HG03095 (cell line): ENCODE data around the gene CHAF1A.

ENCODE experiments used
- ATAC-seq: cut with Tn5 transposase; IDR thresholded peaks from one replicate; pipeline ENCODE4 v1.9.1; 2021; ENCODE audit warnings: moderate library complexity; ENCODE audit not compliant: unreplicated experiment

Gene CHAF1A

GRCh38 chr19:4378886-4379285 lies 23.6 kb upstream of the CHAF1A start:
- ATAC-seq = no peak

- ATAC-seq = no peak
These were observed 22.8 kb upstream of the CHAF1A start for GRCh38 chr19:4379383-4380253.

GRCh38 chr19:4380254-4380727 lies 22.1 kb upstream of the CHAF1A start:
- no peak for ATAC-seq

GRCh38 chr19:4385291-4386040 lies 17.0 kb upstream of the CHAF1A start:
- no peak for ATAC-seq

- no peak for ATAC-seq
These were observed 16.2 kb upstream of the CHAF1A start for GRCh38 chr19:4386041-4386782.

- no peak for ATAC-seq
These were observed 13.9 kb upstream of the CHAF1A start for GRCh38 chr19:4388337-4389063.

- no peak for ATAC-seq
These were observed 13.4 kb upstream of the CHAF1A start for GRCh38 chr19:4389064-4389375.

- no peak for ATAC-seq
These were observed 12.9 kb upstream of the CHAF1A start for GRCh38 chr19:4389511-4390016.

GRCh38 chr19:4390017-4390566 lies 12.3 kb upstream of the CHAF1A start:
- no peak for ATAC-seq

GRCh38 chr19:4390567-4391305 lies 11.7 kb upstream of the CHAF1A start:
- ATAC-seq = no peak

GRCh38 chr19:4391306-4391693 lies 11.1 kb upstream of the CHAF1A start:
- ATAC-seq = no peak

GRCh38 chr19:4391701-4392483 lies 10.5 kb upstream of the CHAF1A start:
- no peak for ATAC-seq

GRCh38 chr19:4393947-4394590 lies 8.4 kb upstream of the CHAF1A start:
- no peak for ATAC-seq

GRCh38 chr19:4396949-4397783 lies 5.3 kb upstream of the CHAF1A start:
- ATAC-seq = no peak

GRCh38 chr19:4399812-4400134 lies 2.7 kb upstream of the CHAF1A start:
- peak; percentile 10 for ATAC-seq

GRCh38 chr19:4400135-4400936 lies 2.1 kb upstream of the CHAF1A start, which contains the start of gene SH3GL1:
TSS of gene SH3GL1 (minus strand) at chr19:4400547. CDS start at chr19:4400368, 179 bp downstream.
- peak; percentile 45 for ATAC-seq

- no peak for ATAC-seq
These were observed 670 bp upstream of the CHAF1A start for GRCh38 chr19:4401769-4402170.
